ENCODE results near the gene PTPRS.
"Not testable (repeated sequence)": the region's sequence is repeated elsewhere in the genome, so short reads cannot be mapped to it uniquely, and the experiment has no call there.

PTPRS gene

GRCh38 chr19:5336195-5336965, 4.2 kb downstream of the PTPRS start:
- peaks cover 0 to 20% (median 16%) of the 10 kb centered on the region in 5 donors for H3K4me1 ChIP-seq (ENCODE audit: control insufficient read depth in 5 of 5, insufficient read depth in 5 of 5, low read length in 5 of 5)
- peaks cover 7 to 43% (median 41%) of the 10 kb centered on the region in 5 donors for H3K27me3 ChIP-seq (ENCODE audit: control insufficient read depth in 5 of 5, insufficient read depth in 4 of 5, low read length in 5 of 5)
- H3K4me3 ChIP-seq (ENCODE audit: low read depth in 1 of 5, low read length in 5 of 5): no peak overlapping the region
- no peaks in the 10 kb centered on the region for H3K9me3 ChIP-seq (ENCODE audit: control insufficient read depth in 5 of 5, low read length in 5 of 5)
- H3K9ac ChIP-seq (ENCODE audit: low read length in 5 of 5): no peak overlapping the region
- no peak overlapping the region for H3K27ac ChIP-seq (ENCODE audit: low read depth, low read length)
- no peaks in the 10 kb centered on the region for H3K36me3 ChIP-seq (ENCODE audit: control insufficient read depth in 5 of 5, insufficient read depth in 5 of 5, low read length in 5 of 5)

DNA sequence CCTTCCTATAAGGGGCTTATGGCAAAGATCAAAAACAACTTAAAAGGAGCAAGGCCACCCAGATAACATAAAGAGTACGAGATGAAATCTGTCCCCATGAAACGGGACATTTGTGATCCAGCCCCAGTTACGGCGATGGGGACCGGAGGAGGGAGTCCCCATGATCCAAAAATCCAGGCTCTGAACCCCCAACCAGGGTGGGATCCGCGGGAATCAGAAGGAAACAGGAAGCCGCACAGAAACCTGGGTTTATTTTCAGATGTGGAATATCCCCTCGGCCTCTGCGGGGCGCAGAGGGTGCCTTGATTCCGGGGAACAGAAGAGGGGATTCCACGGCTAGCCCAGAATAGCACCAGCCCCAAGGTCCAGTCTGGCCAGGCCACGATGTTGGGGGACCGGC, 5.0 kb downstream of the PTPRS start:
- no peaks in the 10 kb centered on the region for H3K36me3 ChIP-seq (ENCODE audit: control insufficient read depth in 5 of 5, insufficient read depth in 5 of 5, low read length in 5 of 5)
- peaks cover 7 to 43% (median 41%) of the 10 kb centered on the region in 5 donors for H3K27me3 ChIP-seq (ENCODE audit: control insufficient read depth in 5 of 5, insufficient read depth in 4 of 5, low read length in 5 of 5)
- H3K4me3 ChIP-seq (ENCODE audit: low read depth in 1 of 5, low read length in 5 of 5): no peak overlapping the region
- H3K9ac ChIP-seq (ENCODE audit: low read length in 5 of 5): no peak overlapping the region
- peaks cover 0 to 18% (median 16%) of the 10 kb centered on the region in 5 donors for H3K4me1 ChIP-seq (ENCODE audit: control insufficient read depth in 5 of 5, insufficient read depth in 5 of 5, low read length in 5 of 5)
- H3K9me3 ChIP-seq (ENCODE audit: control insufficient read depth in 5 of 5, low read length in 5 of 5): no peaks in the 10 kb centered on the region
- H3K27ac ChIP-seq (ENCODE audit: low read depth, low read length): no peak overlapping the region

DNA sequence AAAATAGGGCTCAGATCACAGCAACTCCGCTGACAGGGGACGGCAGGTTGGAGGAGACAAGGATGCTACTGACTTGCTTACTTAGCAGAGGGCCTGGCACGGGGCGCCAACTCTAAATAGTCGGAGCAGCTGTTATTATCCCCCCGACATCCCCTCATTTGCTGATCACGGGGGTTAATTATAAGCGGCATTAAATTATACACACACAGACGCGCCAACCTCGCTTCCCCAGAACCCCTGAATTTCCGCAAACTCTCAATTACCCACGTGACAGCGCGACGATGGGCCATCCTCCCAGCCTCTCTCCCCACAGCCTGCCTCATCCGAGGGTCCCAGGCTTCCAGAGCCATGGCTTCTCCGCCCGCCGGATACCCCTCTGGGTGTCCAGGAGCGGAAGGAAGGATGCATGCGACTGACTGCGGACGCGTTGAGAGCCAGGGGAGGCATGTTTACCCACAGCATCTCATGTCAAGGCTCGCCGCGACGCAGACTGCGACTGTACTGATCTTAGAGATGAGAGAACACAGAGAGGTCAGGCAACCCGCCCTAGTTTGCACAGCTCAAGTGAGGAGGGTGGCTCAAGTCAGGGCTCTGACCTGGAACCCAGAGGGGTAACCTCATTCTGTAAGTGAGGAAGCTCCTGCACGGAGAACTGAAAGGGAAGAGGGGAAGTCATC, 5.7 kb downstream of the PTPRS start:
- Histone ChIP-seq H3K4me3 (ENCODE audit: low read depth in 1 of 5, low read length in 5 of 5) (no peak overlapping the region), H3K27me3 (ENCODE audit: control insufficient read depth in 5 of 5, insufficient read depth in 4 of 5, low read length in 5 of 5) (peaks cover 7 to 43% (median 41%) of the 10 kb centered on the region in 5 donors), H3K36me3 (ENCODE audit: control insufficient read depth in 5 of 5, insufficient read depth in 5 of 5, low read length in 5 of 5) (no peaks in the 10 kb centered on the region), H3K9ac (ENCODE audit: low read length in 5 of 5) (no peak overlapping the region), H3K9me3 (ENCODE audit: control insufficient read depth in 5 of 5, low read length in 5 of 5) (no peaks in the 10 kb centered on the region), H3K4me1 (ENCODE audit: control insufficient read depth in 5 of 5, insufficient read depth in 5 of 5, low read length in 5 of 5) (peaks cover 0 to 14% (median 12%) of the 10 kb centered on the region in 5 donors), H3K27ac (ENCODE audit: low read depth, low read length) (no peak overlapping the region)

DNA sequence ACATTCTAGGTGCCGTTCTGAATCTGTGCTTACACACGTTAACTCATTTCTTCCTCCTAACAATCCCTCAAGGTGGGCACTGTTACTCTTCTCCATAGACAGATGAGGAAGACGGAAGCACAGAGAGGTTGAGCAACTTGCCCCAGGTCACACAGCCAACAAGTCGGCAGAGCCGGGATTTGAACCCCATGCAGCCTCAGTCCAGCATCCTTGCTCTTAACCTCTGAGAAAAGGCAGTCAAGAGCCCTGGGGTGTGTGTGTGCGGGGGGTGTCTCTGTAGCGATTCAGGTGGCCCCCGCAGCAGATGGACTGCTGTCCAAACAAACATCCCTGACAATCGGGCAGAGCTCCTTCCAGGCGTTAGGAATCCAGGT, 6.3 kb downstream of the PTPRS start:
- Histone ChIP-seq H3K4me3 (ENCODE audit: low read depth in 1 of 5, low read length in 5 of 5) (no peak overlapping the region), H3K27me3 (ENCODE audit: control insufficient read depth in 5 of 5, insufficient read depth in 4 of 5, low read length in 5 of 5) (peaks cover 6 to 41% (median 39%) of the 10 kb centered on the region in 5 donors), H3K27ac (ENCODE audit: low read depth, low read length) (no peak overlapping the region), H3K4me1 (ENCODE audit: control insufficient read depth in 5 of 5, insufficient read depth in 5 of 5, low read length in 5 of 5) (peaks cover 0 to 8% (median 7%) of the 10 kb centered on the region in 5 donors), H3K9me3 (ENCODE audit: control insufficient read depth in 5 of 5, low read length in 5 of 5) (no peaks in the 10 kb centered on the region), H3K9ac (ENCODE audit: low read length in 5 of 5) (no peak overlapping the region), H3K36me3 (ENCODE audit: control insufficient read depth in 5 of 5, insufficient read depth in 5 of 5, low read length in 5 of 5) (no peaks in the 10 kb centered on the region)

- H3K27ac ChIP-seq (ENCODE audit: low read depth, low read length): no peak overlapping the region
- H3K4me3 ChIP-seq (ENCODE audit: low read depth in 1 of 5, low read length in 5 of 5): no peak overlapping the region
- H3K36me3 ChIP-seq (ENCODE audit: control insufficient read depth in 5 of 5, insufficient read depth in 5 of 5, low read length in 5 of 5): no peaks in the 10 kb centered on the region
- no peak overlapping the region for H3K9ac ChIP-seq (ENCODE audit: low read length in 5 of 5)
- H3K4me1 ChIP-seq (ENCODE audit: control insufficient read depth in 5 of 5, insufficient read depth in 5 of 5, low read length in 5 of 5): peaks cover 0 to 2% (median 1%) of the 10 kb centered on the region in 5 donors
- H3K9me3 ChIP-seq (ENCODE audit: control insufficient read depth in 5 of 5, low read length in 5 of 5): no peaks in the 10 kb centered on the region
- H3K27me3 ChIP-seq (ENCODE audit: control insufficient read depth in 5 of 5, insufficient read depth in 4 of 5, low read length in 5 of 5): peaks cover under 1 to 36% (median 33%) of the 10 kb centered on the region in 5 donors
Observed at GRCh38 chr19:5333581-5334365, 6.8 kb downstream of the PTPRS start.

DNA sequence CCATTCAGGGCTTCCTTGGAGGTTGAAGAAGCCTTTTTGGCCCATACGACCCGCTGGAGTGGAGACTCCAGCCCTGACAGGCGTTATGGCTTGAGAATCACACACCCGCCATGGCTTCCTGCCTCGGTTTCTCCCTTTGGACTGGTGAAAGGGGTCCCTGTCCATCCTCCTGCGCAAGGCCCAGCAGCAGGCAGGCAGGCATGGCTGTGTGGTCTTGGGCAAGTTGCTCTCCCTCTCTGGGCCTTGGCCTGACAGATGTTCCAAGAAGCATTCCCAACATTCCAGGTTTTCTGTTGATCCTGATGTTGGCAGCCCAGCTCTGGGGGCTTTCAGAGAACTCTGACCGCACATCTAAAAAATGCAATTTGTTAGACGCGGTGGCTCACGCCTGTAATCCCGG, 8.1 kb downstream of the PTPRS start:
- Histone ChIP-seq H3K9me3 (ENCODE audit: control insufficient read depth in 5 of 5, low read length in 5 of 5) (no peaks in the 10 kb centered on the region), H3K36me3 (ENCODE audit: control insufficient read depth in 5 of 5, insufficient read depth in 5 of 5, low read length in 5 of 5) (no peaks in the 10 kb centered on the region), H3K27ac (ENCODE audit: low read depth, low read length) (no peak overlapping the region), H3K9ac (ENCODE audit: low read length in 5 of 5) (no peak overlapping the region), H3K4me1 (ENCODE audit: control insufficient read depth in 5 of 5, insufficient read depth in 5 of 5, low read length in 5 of 5) (no peaks in the 10 kb centered on the region), H3K4me3 (ENCODE audit: low read depth in 1 of 5, low read length in 5 of 5) (no peak overlapping the region), H3K27me3 (ENCODE audit: control insufficient read depth in 5 of 5, insufficient read depth in 4 of 5, low read length in 5 of 5) (peaks cover 0 to 24% (median 22%) of the 10 kb centered on the region in 5 donors)

DNA sequence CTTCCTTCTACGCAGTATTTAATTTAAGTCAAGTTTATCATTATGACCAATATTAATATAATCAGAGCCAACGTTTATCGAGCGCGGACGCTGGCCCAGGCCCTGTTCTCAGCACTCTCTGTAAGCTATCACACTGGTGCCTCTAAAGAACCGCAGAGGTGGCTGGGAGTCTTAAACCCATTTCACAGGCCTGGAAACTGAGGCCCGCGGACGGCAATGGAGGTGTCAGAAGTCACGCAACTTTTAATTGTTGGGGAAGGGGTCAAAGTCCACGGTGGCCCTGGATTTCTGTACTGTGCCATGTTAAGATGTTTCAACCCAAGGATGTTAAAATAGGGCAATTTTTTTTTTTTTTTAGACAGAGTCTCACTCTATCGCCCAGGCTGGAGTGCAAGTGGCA, 8.8 kb downstream of the PTPRS start:
- no peak overlapping the region for H3K9ac ChIP-seq (ENCODE audit: low read length in 5 of 5)
- no peak overlapping the region for H3K27ac ChIP-seq (ENCODE audit: low read depth, low read length)
- H3K4me3 ChIP-seq (ENCODE audit: low read depth in 1 of 5, low read length in 5 of 5): no peak overlapping the region
- H3K36me3 ChIP-seq (ENCODE audit: control insufficient read depth in 5 of 5, insufficient read depth in 5 of 5, low read length in 5 of 5): no peaks in the 10 kb centered on the region
- peaks cover 0 to 21% (median 18%) of the 10 kb centered on the region in 5 donors for H3K27me3 ChIP-seq (ENCODE audit: control insufficient read depth in 5 of 5, insufficient read depth in 4 of 5, low read length in 5 of 5)
- H3K9me3 ChIP-seq (ENCODE audit: control insufficient read depth in 5 of 5, low read length in 5 of 5): no peaks in the 10 kb centered on the region
- H3K4me1 ChIP-seq (ENCODE audit: control insufficient read depth in 5 of 5, insufficient read depth in 5 of 5, low read length in 5 of 5): no peaks in the 10 kb centered on the region

- Histone ChIP-seq H3K9me3 (ENCODE audit: control insufficient read depth in 5 of 5, low read length in 5 of 5) (peaks cover 0 to 2% (median 0%) of the 10 kb centered on the region in 5 donors), H3K36me3 (ENCODE audit: control insufficient read depth in 5 of 5, insufficient read depth in 5 of 5, low read length in 5 of 5) (no peaks in the 10 kb centered on the region), H3K4me1 (ENCODE audit: control insufficient read depth in 5 of 5, insufficient read depth in 5 of 5, low read length in 5 of 5) (no peaks in the 10 kb centered on the region), H3K9ac (ENCODE audit: low read length in 5 of 5) (no peak overlapping the region), H3K4me3 (ENCODE audit: low read depth in 1 of 5, low read length in 5 of 5) (no peak overlapping the region), H3K27ac (ENCODE audit: low read depth, low read length) (no peak overlapping the region), H3K27me3 (ENCODE audit: control insufficient read depth in 5 of 5, insufficient read depth in 4 of 5, low read length in 5 of 5) (peaks cover 0 to 15% (median 10%) of the 10 kb centered on the region in 5 donors)
Observed at GRCh38 chr19:5330307-5330720, 10.3 kb downstream of the PTPRS start.

GRCh38 chr19:5329141-5329540, 11.5 kb downstream of the PTPRS start:
- no peak overlapping the region for H3K9ac ChIP-seq (ENCODE audit: low read length in 5 of 5)
- H3K4me1 ChIP-seq (ENCODE audit: control insufficient read depth in 5 of 5, insufficient read depth in 5 of 5, low read length in 5 of 5): no peaks in the 10 kb centered on the region
- H3K9me3 ChIP-seq (ENCODE audit: control insufficient read depth in 5 of 5, low read length in 5 of 5): peaks cover 0 to 12% (median 8%) of the 10 kb centered on the region in 5 donors
- H3K4me3 ChIP-seq (ENCODE audit: low read depth in 1 of 5, low read length in 5 of 5): no peak overlapping the region
- no peaks in the 10 kb centered on the region for H3K36me3 ChIP-seq (ENCODE audit: control insufficient read depth in 5 of 5, insufficient read depth in 5 of 5, low read length in 5 of 5)
- peaks cover 0 to 6% (median 3%) of the 10 kb centered on the region in 5 donors for H3K27me3 ChIP-seq (ENCODE audit: control insufficient read depth in 5 of 5, insufficient read depth in 4 of 5, low read length in 5 of 5)
- H3K27ac ChIP-seq (ENCODE audit: low read depth, low read length): no peak overlapping the region

- H3K9ac ChIP-seq (ENCODE audit: low read length in 5 of 5); H3K36me3 ChIP-seq (ENCODE audit: control insufficient read depth in 5 of 5, insufficient read depth in 5 of 5, low read length in 5 of 5); H3K27me3 ChIP-seq (ENCODE audit: control insufficient read depth in 5 of 5, insufficient read depth in 4 of 5, low read length in 5 of 5); H3K4me3 ChIP-seq (ENCODE audit: low read depth in 1 of 5, low read length in 5 of 5); H3K4me1 ChIP-seq (ENCODE audit: control insufficient read depth in 5 of 5, insufficient read depth in 5 of 5, low read length in 5 of 5); H3K27ac ChIP-seq (ENCODE audit: low read depth, low read length): not testable (repeated sequence)
- H3K9me3 ChIP-seq (ENCODE audit: control insufficient read depth in 5 of 5, low read length in 5 of 5): peaks cover 0 to 12% (median 8%) of the 10 kb centered on the region in 5 donors
Observed at GRCh38 chr19:5328407-5328806, 12.2 kb downstream of the PTPRS start.
